22Rv1 (cell line): ENCODE measurements around the gene PRKACB.

Source experiments
- H3K27ac ChIP-seq: fragments of 450-650 bp; 2 replicates; pipeline ENCODE4 v1.5.1; 2017
- ZFX ChIP-seq: fragments of 450-650 bp; IDR thresholded peaks from 2 replicates; pipeline ENCODE4 v1.6.1; 2017; ENCODE audit warnings: antibody characterized with exemption, borderline replicate concordance
- TF ChIP-seq, protein P1 (sequence below): fragments of 450-650 bp; IDR thresholded peaks from 2 replicates; pipeline ENCODE4 v1.5.1; 2017; ENCODE audit warnings: mild to moderate bottlenecking

The PRKACB gene

DNA sequence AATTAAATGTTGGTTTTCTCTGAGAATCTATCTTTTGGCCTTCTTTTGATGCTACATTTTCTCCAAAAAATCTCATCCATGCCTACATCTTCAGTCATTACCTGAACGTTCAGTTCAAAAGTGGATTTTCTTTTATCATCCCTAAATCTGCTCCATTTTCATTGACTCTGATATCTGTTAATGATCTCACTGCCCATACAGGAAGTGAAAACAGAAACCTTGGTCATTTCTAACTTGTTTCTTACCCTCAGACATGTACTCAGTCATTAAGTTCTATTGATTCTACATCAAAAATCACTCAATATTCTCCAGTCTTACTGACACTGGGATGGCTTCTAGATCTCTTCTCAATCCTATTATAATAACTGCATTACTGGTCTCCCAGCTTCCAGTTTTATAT lies 22.7 kb downstream of the PRKACB start:
- H3K27ac ChIP-seq, result no peak overlapping the region
- TF ChIP-seq ZFX, result no peak
- TF ChIP-seq, protein P1, sequence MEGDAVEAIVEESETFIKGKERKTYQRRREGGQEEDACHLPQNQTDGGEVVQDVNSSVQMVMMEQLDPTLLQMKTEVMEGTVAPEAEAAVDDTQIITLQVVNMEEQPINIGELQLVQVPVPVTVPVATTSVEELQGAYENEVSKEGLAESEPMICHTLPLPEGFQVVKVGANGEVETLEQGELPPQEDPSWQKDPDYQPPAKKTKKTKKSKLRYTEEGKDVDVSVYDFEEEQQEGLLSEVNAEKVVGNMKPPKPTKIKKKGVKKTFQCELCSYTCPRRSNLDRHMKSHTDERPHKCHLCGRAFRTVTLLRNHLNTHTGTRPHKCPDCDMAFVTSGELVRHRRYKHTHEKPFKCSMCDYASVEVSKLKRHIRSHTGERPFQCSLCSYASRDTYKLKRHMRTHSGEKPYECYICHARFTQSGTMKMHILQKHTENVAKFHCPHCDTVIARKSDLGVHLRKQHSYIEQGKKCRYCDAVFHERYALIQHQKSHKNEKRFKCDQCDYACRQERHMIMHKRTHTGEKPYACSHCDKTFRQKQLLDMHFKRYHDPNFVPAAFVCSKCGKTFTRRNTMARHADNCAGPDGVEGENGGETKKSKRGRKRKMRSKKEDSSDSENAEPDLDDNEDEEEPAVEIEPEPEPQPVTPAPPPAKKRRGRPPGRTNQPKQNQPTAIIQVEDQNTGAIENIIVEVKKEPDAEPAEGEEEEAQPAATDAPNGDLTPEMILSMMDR, result no peak

DNA sequence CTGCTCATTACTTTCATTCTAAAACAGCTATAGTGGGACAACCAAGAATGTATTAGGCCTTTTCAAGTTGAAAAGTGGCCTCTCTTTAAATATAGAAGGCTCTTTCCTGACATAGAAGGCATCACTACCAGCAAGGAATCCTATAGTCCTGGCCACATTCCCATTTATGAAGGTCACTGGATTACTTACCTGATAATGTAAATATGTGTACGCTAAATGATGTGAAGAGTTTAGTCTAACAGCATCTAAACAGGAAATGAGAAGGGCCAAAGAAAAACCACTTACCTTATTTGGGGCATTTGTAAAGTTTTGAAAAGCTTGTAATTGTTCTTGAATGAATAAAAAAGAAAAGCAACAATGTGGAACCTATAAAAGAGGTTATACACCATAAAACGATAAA lies 24.7 kb downstream of the PRKACB start:
- TF ChIP-seq, protein P1, result no peak
- no peak for TF ChIP-seq ZFX
- no peak overlapping the region for H3K27ac ChIP-seq

DNA sequence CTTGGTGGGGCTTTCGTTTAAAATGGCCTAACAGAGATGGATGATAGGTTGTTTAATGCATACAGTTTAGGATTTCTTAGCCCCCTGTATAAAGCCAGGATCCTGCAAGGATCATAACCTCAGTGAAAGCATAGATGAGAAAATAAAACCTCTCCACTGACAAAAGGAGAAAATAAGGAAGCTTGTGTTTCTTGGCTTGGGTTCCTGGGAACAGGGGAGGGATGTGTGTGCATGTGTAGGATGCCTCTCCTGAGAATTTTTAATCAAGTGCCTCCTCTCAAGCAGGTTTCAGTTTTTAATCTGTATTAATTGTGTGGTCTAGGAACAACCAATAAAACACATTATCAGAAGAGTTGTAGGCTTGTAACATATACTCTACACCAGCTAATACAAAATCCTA lies 26.1 kb downstream of the PRKACB start:
- TF ChIP-seq ZFX, result no peak
- TF ChIP-seq, protein P1, result no peak

DNA sequence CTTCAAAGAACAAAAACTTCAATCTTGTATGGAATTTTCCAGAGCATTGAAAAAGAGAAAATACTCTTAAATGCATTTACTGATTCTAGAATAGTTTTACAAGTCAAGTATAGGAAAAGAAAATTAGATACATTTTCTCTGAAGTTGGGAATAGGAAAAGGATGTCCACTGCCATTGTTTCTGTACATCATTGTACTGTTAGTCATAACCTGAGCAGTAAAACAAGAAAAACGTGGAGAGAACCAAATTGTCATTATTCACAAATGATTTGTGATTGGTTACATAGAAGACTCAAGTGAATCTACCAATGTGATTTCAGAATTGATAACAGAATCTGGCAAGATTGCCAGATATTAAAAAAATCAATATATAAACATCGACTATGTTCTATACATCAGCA lies 27.4 kb downstream of the PRKACB start:
- H3K27ac ChIP-seq, result no peak overlapping the region
- no peak for TF ChIP-seq ZFX
- TF ChIP-seq, protein P1, result no peak

More for the DNA sequence above, 26.1 kb downstream of the PRKACB start:
- no peak overlapping the region for H3K27ac ChIP-seq

DNA sequence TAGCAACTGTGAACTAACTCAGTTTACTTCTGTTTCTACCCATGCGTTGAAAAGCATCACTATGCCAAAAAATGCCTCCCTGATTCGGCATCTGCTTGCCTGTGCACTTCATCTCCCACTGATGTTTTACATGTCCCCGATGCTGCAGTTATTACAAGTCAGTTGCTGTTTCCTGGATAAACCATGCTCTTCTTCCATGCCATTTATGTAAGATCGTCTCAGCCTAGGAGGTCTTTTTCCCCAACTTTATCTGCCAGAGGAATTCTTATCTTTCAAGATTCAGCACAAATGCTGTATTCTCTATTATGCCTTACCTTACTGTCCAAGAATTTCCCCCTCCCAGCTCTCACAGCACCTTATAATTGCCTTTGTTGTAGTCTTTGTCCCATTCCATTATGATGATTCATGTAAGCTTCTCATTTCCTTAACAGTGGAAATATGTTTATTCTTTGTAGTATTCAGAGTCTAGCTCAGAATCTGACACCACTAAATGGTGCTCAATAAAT lies 30.0 kb downstream of the PRKACB start:
- no peak overlapping the region for H3K27ac ChIP-seq
- TF ChIP-seq ZFX, result no peak
- TF ChIP-seq, protein P1, result no peak

DNA sequence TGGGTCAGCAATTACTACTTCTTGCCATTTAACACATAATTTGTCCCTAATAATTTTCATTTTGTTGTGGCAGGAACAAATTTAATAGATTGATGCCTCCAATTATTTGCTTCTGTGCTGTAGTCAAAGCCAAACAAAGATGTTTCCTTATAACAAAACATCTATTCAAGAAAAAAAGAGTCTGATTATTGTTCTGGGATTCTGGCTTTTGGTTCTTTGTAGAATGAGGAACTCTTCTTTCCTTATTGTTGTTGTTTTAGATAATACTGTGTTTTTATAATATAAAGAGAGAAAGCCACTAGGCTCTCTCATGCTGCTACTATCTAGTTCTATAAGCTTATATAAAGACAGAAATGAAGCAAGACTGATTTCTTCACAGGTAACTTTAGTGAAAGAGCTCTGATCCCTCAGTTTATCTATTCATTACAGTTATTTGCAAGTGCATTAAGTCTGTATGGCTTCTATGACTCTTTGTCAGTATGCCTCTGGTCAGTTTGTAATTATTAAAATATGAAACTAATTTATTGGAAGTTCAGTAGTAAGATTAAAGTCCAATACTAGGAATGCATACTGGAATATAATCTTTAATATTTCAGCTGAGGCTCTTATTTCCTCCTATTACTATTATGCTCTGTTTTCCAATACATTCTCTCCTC lies 37.4 kb downstream of the PRKACB start:
- no peak overlapping the region for H3K27ac ChIP-seq
- TF ChIP-seq, protein P1, result no peak
- no peak for TF ChIP-seq ZFX

DNA sequence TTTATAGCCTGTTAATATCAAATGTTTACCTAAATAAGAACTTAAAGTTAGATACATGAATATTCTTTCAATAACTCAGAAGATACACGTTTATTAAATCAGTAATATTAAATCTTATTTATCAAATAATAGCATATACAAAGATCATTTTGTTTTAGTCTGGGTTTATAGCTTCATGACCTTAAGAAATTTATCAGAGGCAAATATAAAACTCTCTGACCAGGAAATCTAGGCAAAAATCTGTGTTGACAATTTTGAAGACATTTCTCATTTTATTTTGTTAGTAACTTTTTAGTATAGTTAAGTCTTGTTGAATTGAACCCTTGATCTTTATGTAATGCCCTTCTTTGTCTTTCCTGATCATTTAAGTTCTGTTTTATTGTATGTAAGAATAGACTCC lies 46.4 kb downstream of the PRKACB start:
- TF ChIP-seq ZFX, result no peak
- TF ChIP-seq, protein P1, result no peak
- no peak overlapping the region for H3K27ac ChIP-seq
